ENCODE data around the gene NID1.
A peak's percentile ranks its signal among the peaks of the same experiment; 100 is the strongest.

NID1 gene

DNA sequence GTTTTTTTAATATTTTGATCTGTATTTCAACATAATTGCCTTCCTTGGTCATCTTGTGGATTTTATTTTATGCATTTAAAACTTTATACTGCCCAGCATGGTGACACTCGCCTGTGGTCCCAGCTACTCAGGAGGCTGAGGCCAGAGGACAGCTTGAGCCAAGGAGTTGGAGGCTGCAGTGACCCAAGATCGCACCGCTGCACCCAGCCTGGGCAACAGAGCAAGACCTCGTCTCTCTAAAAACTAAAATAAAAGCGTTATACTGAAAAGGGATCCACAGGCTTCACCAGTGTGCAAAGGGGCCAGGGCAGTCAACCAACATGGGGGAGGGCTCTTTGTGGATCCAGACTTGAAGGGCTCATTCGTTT is 1.4 kb downstream of the NID1 start:
- DNase-seq: no peak

DNA sequence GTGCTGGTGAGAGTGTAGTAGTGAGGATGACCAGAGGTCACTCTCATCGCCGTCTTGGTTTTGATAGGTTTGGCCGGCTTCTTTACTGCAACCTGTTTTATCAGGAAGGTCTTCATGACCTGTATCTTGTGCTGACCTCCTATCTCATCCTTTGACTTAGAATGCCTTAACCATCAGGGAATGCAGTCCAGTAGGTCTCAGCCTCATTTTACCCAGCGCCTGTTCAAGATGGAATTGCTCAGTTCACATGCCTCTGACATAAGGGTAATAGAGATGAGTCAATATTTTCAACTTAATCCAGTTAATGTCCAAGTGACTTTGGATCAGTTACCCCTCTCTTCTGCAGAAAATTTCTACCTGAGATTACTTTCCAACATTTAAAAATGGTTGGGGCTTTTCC is 4.6 kb downstream of the NID1 start:
- no peak for DNase-seq

DNA sequence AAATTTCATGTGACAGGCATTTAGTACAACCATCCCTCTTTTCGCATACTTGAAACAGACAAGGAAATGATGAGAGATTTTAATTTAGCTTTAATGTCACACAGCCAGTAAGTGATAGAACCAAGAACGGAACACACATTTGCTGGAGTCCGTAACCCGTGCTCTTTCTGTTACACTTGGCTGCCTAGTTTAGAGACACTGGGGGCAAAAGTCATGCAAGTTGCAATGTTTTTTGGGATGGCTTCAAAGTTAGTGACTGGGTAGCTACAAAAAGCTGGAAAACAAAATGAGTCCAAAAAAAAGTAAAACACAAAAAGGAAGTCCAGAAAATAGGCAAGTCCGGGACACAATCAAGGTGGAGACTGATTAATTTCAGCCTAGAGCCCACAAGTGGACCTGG is 5.9 kb downstream of the NID1 start:
- no peak for DNase-seq

DNA sequence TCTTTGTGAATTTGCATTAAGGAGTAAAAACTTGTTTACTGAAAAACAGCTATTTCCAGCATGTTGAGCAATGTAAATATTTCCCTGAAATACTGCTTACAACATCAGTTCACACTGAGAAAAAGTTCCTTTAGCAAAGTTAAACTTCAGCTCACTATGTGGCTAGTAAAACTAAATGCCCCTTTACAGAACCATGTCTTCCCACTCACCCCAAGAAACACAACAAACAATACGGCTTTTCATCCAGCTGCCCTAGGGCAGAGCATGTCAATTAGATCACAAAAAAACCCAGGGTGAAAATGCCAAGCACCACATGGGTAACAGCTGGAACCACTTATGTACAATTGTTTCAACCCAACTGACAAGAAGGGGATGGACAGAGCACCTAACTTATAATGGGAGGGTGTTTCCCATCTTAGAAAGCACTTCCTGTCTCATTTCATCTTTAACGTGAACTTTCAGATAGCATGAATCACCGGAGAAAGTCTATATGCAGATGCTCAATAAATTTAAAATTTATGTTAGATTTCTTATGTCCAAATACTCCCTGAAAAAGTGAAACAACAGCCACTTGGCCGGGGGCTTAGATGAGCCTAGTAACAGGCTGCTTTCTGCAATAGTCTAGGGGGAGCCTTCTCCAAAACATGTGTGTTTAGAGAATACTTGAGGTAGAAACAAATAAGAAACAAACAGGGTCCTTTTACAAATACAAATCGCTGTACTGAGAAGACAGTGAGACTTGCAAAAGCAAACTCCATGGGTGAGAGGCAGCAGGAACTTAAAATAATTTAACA is 6.6 kb downstream of the NID1 start:
- no peak for DNase-seq

DNA sequence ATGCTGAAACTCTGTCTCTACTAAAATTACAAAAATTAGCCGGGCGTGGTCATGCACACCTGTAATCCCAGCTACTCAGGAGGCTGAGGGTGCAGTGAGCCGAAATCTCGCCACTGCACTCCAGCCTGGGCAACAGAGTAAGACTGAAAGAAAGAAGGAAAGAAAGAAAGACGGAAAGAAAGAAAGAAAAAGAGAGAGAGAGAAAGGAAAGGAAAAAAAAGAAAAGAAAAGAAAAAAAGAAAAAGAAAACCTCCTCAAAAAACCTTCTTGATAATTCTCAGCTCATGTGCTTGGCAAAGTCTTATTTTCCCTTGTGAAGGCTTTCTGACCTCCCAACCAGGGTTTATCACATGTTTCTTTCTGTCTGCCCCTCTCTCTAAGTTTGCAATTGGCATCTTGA is 7.3 kb downstream of the NID1 start:
- no peak for DNase-seq

DNA sequence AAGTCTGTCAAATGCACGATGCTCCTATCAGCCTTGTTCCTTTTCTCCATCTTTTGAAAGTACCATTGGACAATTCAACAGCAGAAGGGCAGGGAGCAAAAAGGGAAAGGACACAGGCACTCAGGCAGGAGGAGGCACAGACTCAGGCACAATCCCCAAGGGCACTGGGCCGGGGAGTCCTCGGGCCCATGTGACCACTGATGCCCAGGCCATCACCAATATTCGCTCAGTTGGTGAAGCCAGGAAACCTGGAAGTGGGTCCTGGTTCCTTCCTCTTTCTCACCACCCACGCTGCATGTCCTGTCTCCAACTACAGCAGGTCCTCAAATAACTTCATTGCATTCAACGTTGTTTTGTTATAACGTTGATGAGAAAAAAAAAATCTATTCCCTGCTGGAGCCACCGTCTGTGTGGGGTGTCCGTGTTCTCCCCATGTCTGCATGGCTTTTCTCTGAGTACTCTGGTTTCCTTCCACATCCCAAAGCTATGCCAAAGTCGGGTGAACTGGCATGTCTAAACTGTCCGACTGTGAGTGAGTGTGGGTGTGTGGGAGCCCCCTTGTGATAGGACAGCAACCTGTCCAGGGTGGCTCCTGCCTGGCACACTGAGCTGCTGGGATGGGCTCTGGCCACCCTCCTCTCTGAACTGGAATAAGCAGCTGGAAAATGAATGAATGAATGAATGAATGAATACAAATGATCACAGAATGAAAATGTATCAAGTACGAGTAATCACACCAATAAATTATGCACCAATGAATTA is 12.5 kb downstream of the NID1 start:
- DNase-seq: no peak

DNA sequence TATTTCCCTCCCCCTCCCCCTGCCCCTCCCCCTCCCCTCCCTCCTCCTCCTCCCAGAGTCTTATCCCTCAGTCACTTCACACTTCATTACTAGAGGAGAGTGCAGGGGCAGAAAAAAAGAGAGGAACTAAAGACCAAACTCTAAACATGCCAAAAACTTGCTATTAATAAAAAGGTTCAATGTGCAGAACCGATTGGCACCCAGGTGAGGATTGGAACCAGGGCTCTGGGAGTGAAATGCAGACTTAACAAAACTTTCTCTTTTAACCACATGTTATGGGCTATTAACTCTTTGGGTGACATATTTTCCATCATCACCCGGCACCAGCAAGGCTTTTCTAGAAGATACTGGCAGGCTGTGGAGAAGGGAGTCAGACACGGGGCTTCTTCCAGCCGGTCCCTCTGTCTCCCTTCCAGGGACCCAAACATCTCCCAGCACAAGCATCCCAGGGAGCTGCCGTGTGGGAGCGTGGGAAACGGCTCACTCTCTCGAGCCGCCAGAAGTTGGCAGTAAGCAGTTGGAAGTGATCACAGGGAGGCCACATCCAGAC is 13.6 kb downstream of the NID1 start:
- DNase-seq: no peak

DNA sequence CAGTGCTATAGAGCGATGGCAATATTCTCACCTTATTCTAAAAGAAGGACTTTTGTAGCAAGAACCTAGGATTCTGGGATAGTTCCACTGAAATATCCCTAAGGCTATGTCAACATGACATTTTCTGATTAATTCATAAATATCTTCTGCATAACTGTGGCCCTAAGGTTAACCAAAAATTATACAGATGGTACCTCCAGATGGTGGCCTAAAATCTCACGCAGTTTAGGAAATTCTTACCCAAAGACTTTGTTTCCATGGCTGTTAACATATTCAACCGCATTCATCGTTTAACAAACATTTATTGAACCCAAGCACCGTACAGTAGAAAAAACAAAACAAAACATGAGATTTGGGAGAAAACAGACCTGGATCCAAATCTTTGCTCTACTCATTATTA is 19.1 kb downstream of the NID1 start:
- DNase-seq: no peak

DNA sequence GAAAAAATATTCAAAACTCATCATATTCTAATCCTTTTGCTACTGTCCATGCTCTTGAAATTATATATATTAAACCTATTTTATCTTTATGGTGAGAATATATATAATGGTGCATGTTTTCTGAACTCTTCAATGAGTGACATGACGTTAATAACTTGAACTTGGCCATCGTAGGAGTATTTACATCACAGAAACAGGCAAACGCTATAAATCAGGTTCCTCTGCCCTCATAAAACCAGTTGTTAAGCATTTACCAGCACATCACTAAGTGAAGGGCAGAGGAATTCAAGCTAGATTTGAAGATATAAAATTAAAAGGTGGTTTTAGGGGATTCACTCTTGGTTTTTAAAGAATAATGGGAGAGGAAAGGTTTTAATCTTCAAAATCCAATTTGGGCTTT is 20.5 kb downstream of the NID1 start:
- DNase-seq: no peak

DNA sequence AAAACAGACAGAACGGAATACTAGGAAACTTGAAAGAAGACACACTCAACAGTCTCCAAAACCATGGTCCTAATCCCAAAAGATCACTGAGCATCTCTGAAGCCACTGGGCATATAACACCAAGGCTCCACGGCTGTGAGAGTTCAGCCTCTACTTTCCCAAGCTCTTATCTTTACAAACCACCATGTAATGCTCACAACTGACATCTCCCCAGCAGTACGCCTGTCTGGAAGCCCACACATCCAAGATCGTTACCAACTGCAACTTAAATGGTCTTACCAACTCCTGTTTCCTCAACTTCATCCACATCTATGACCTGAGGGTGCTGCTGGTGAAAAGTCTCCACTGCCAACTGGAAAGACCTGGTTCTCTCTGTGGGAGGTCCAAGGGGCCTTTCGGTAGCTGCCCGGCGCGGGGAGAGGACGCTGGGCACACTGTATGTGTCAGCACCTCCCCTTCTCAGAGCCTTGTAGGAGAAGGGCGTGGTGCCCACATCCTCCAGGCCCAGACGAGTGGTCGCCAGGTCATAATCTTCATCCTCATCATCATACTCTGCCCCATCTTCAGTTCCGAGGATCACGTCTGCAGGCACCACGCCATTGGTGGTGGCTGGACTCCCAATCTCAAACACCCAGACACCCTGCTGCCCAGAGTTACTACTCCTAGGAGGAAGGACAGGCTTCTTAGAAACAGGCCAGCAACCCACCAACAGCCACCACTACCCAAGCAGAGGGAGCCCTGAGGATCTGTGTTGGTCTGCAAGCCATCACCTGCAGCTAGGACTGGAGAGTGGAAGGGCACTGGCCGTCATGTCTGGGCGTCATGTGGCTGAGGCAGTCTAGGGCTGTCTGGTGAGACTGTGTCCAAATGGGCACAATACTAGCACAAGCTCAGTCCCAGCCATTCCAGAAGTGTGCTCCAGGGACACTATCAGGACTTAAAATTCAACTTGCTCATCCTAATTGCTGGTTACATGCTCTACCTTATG is 23.0 kb downstream of the NID1 start:
- DNase-seq: no peak

DNA sequence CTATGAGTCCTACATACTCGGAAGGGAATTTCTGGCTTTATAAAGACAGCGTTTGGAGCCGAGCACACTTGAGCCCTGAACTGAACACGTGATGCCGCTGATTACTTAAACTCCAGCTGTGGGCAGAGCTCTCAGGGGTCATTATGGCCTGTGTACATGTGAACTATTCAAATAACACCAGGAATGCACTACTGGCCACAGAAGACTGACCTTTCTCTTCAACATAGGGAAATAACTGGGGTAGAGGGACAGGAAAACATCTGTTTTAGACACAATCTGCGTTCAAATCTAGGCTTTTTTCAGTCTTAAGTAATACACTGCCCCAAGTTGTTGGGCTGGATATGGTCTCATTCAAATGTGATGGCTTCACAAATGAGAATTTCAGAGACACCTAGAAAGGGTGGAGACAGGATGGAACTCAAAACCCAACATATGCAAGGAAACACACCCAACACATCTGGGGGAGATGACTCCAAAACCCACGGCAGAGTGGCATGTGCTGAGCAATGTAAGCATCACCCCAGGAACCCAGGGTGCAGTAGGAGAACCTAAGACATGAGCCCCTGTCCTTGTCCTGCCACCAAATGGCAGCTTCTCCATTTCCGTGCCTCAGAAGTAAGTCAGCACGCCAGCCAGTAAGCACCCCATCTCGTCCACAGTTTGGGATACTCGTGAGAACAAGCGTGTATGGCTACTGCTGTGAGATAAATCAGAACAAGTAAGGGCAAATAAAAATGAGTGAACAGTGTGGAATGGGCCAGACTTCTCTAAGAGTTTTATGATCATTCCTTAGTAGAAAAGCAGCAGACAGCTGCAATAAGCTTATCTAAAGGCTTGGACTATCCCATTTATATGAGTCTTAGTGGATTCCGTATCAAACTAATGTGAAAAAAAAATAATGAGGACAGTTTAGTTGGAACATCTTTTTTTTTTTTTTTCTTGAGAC is 24.9 kb downstream of the NID1 start:
- DNase-seq: no peak

DNA sequence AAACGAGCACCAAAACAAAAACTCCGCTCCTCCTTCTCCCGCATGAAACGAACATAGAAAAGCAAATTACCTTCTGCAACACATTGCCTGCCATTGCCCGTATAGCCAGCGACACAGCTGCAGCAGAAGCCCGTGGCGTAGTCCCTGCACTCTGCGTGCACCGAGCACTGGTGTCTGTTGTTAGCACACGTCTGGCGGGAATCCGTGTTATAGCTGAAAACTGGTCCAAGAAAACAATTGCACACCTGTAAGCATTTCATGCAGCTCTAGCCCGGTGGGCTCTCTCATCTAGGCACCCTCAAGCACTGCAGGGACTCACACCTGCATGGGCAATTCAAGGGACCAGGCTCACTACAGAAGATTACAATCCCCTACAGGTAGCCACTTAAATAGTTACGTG is 26.9 kb downstream of the NID1 start:
- DNase-seq: no peak

DNA sequence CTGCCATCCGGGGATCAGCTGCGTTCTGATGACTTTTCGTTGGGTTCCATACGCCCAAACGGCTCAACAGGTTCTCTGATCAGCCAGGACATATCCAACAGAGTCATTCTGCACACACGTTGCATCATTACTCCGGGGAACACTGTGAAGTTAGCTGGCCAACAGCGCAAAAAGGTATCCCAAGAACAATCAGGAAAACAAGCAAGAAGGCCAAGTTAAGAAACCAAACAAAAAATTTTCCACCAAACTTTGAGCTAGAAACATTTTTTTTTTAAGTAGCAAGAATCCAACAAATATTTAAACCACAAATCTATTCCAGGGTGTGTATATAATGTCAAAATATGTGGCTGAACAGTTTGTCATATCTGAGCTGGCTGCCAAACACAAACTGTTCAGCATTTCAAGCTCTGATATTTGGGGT is 29.2 kb downstream of the NID1 start:
- no peak for DNase-seq

DNA sequence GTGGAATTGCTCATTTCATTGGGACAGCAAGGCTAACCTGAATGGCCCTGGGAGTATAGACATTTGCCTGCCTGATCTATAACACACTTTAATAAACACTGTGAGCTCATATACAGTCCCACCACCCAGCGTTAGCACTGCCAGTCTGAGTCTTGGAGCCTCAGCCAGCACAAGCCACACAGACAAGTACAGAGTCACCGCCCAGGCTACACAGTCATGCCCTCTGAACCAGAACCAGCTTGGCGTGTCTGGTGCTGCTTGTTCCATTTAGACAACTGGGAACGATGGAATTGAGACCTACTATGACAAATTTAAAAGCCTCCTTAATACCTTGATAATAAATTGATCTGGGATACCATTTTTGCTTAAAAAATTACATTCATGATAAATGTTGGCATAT is 31.6 kb downstream of the NID1 start:
- DNase-seq: no peak

DNA sequence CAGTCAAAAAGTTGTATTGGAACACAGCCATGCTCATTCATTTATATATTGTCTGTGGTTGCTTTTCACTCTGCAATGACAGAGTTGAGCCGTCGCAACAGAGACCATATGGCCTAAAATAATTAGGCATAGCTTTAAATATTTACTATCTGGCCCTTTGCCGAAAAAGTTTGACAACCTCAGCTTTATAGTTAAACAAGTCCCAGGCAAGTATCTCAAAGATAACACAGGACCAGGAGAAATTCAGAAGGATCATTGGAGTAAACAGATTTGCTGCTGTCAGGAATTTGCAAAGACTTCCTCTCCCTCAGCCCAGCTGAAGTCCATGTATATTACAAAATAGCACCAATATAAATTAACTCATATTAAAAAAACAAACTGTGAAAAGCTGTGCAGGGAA is 34.4 kb downstream of the NID1 start:
- peak; percentile 25 for DNase-seq

DNA sequence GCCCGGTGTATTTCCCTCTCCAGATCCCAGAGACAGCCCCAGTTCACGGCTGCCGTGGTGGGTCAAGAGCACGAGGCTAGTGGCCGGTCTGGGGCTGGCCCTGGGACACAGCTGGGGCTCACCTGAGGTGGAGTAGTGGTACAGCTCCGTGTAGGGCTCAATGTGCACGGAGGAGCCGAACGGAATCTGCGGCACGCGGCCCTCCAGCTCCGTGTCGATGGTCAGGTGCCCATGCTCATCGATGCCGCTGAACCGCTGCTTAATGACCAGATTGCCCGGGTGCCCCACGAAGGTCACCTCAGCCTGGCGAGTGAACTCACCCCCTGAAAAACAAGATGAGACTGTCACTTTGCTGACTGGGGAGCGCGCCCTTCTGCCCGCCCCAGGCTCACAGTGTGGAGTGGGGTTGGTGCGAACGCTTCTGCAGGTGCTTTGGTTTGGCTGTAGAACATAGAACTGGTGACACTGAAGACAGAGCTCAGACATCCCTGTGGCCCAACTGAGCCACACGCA is 35.4 kb downstream of the NID1 start:
- DNase-seq: no peak

DNA sequence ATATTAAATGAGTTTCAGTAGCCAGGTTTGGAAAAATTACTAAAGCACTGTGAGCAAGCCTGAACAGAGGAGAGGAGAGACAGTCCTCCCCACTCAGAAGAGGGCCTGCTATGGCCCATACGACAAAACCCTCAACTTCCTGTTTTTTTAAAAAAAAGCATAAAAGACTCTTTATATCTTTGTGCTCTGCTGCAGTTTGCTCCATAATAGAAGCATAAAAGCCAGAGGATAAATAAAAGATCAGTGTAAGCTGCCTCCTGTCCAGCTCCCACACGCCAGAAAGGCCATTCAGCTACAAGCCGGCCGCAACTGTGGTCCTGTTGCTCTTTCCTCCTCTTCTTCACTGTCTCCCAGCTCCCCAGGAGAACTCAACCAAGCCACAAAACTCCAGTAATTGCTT is 37.8 kb downstream of the NID1 start:
- no peak for DNase-seq

DNA sequence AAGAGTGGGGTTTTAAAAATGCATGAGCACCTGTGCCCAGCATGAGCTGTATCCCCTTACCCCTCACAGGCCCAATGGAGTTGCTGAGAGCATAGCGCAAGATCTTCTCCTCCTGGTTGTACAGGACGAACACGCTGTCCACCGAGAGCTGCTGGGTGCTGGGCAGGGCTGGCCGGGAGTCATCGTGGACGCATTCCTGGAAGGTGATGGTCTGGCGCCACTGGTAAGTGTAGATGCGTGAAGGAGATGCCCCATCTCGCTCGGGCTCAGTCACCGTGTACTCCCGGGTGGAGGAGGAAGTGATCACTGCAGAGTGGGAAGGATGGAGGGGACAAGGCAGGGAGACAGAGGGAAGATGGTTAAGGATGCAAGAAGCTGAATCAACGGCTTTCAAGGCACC is 39.1 kb downstream of the NID1 start:
- DNase-seq: no peak

DNA sequence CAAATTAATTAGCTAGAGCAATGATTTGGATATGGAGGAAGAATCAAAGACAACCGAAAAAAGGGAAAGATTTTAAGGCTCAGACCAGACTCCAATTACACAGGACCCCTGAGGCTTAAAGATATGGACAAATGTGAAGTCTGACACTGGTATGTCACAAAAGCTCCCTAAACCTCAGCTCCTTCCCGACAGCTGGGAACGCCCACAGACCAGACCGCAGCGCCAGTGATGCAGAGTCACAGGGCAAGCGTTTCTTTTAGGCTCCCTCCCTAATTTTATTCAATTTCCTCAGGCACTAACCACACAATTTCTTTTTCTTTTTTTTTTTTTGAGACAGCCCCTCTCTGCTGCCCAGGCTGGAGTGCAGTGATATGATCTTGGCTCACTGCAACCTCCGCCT is 40.2 kb downstream of the NID1 start:
- no peak for DNase-seq

DNA sequence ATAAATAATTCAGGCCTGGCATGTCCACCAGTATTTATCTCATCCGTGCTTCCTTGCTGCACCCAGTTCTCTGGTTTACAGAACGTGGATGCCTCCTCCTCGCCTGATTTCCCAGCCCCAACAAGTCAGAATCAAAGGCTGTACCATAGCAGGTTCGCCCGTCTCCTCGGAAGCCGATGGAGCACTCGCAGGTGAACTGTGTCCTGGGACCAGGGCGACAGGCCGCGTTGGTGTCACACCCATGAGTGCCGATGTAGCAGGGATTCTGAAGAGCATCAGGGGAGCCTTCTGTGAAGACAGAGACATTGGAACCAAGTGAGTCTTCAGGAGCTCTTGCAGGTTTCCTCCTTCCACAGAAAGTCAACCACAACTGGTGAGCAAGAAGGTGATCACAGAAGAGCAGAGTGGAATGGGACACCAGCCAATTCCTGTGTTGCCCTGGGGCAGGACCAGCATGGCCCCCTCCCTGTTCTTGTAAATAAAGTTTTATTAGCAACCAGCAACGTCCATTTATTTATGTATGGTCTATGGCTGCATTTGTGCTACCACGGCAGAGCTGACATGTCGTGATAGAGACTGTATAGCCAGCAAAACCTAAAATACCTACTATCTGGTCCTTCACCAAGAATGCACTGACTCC is 40.8 kb downstream of the NID1 start:
- no peak for DNase-seq

Data from RPMI8226 (cell line).